ENCODE measurements around the gene ZSCAN12. TPM values are rescaled to one million over a fixed set of nuclear protein-coding genes. Genes with fewer than 3 reads are reported as not detected.

The ZSCAN12 gene
- total and polyA plus RNA-seq, 2 donors (not counting 1 experiment from before 2014, with no cell fraction given) = 4.7 to 9.6 TPM

DNA sequence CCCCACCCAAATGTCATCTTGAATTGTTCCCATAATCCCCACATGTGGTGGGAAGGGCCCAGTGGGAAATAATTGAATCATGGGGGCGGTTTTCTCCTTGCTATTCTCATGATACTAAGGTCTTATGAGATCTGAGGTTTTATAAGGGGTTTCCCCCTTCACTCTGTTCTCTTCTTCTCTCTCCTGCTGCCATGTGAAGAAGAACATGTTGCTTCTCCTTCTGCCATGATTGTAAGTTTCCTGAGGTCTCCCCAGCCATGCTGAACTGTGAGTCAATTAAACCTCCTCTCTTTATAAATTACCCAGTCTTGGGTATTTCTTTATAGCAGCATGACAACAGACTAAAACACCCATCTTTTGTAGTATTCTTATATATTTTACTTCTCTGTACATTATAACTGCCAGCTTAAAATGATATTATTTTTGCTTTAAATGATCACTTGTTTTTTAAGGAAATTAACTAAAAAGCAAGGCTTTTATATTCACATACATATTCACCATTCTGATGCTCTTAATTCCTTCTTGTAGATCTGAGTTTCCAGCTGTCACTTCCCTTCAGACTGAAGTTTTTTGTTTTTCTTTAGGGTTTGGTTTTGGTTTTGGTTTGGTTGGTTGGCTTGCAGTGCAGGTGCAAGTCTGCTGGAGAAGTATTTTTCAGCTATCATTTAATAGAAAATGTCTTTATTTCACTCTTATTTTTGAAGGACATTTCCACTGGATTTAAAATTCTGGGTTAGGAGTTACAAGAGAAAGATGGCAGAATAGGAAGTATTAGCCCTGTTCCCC is 59.0 kb downstream of the ZSCAN12 start:
- TF ChIP-seq EZH2 (IDR thresholded peaks at IDR 0.05; ENCODE audit: low read length, missing control alignments) = no peak
- TF ChIP-seq CTCF (conservative IDR thresholded peaks at IDR 0.05 in 1 of 2, IDR thresholded peaks at IDR 0.05 in 1 of 2; ENCODE audit: low read depth in 1 of 2, low read length in 2 of 2) = no peak
- H3K27ac ChIP-seq (ENCODE audit: insufficient read depth, low read length) = no peak overlapping the region
- no peak for DNase-seq (ENCODE audit: low read depth in 2 of 2)
- no peak overlapping the region for H3K4me3 ChIP-seq (replicated peaks in 1 of 4; ENCODE audit: control extremely low read depth in 1 of 4, insufficient read depth in 1 of 4, low read depth in 3 of 4, low read length in 4 of 4)
- no peak overlapping the region for H3K4me2 ChIP-seq (ENCODE audit: extremely low read depth, insufficient read depth, low read length)
- H3K36me3 ChIP-seq (ENCODE audit: control insufficient read depth, insufficient read depth, low read length) = no peaks in the 10 kb centered on the region
- H2AFZ ChIP-seq (ENCODE audit: low read length) = no peak overlapping the region
- no peaks in the 10 kb centered on the region for H3K79me2 ChIP-seq (ENCODE audit: control insufficient read depth, insufficient read depth, low read length)
- H3K9me3 ChIP-seq (ENCODE audit: control insufficient read depth, insufficient read depth, low read depth, low read length) = no peaks in the 10 kb centered on the region
- H3K4me1 ChIP-seq (ENCODE audit: control insufficient read depth, extremely low read depth, insufficient read depth, low read length) = peaks cover 5% of the 10 kb centered on the region
- peaks cover 4% of the 10 kb centered on the region for H3K27me3 ChIP-seq (ENCODE audit: control insufficient read depth, insufficient read depth, low read length)
- no peaks in the 10 kb centered on the region for H4K20me1 ChIP-seq (ENCODE audit: control insufficient read depth, extremely low read depth, insufficient read depth, low read length)
- H3K9ac ChIP-seq (ENCODE audit: insufficient read depth, low read length) = no peak overlapping the region

DNA sequence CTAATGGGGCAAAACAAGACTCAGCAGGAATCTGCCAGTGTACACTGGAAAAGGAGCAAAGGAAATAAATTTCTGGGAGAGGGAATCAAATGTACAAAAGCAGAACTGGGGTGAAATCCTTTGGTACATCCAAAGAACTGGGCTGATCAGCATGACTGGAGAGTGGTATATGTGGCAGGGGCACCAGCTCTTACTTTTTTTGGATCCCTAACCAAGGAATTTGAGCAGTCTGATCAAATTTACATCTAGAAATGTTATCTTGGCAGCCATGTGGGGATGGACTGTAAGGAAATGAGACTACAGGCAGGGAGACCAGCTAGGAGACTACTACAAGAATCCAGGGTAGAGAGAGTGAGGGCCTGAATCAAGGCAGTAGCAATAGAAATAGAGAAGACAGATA is 62.4 kb downstream of the ZSCAN12 start:
- Histone ChIP-seq H3K4me2 (ENCODE audit: extremely low read depth, insufficient read depth, low read length) (peak overlapping the region; percentile 94), H3K9ac (ENCODE audit: insufficient read depth, low read length) (no peak overlapping the region)

More for the DNA sequence above, 62.4 kb downstream of the ZSCAN12 start:
- no peaks in the 10 kb centered on the region for H4K20me1 ChIP-seq (ENCODE audit: control insufficient read depth, extremely low read depth, insufficient read depth, low read length)
- no peaks in the 10 kb centered on the region for H3K79me2 ChIP-seq (ENCODE audit: control insufficient read depth, insufficient read depth, low read length)
- TF ChIP-seq CTCF (conservative IDR thresholded peaks at IDR 0.05 in 1 of 2, IDR thresholded peaks at IDR 0.05 in 1 of 2; ENCODE audit: low read depth in 1 of 2, low read length in 2 of 2) = no peak
- no peak for TF ChIP-seq EZH2 (IDR thresholded peaks at IDR 0.05; ENCODE audit: low read length, missing control alignments)
- H3K36me3 ChIP-seq (ENCODE audit: control insufficient read depth, insufficient read depth, low read length) = no peaks in the 10 kb centered on the region
- peak in 1 of 2 donors; percentile 5 for DNase-seq (ENCODE audit: low read depth in 2 of 2)
- peaks cover 8% of the 10 kb centered on the region for H3K4me1 ChIP-seq (ENCODE audit: control insufficient read depth, extremely low read depth, insufficient read depth, low read length)
- peak overlapping the region; percentile 75 for H2AFZ ChIP-seq (ENCODE audit: low read length)
- H3K4me3 ChIP-seq (replicated peaks in 1 of 4; ENCODE audit: control extremely low read depth in 1 of 4, insufficient read depth in 1 of 4, low read depth in 3 of 4, low read length in 4 of 4) = peak overlapping the region in 2 of 4 experiments; percentile 81 to 84
- no peaks in the 10 kb centered on the region for H3K9me3 ChIP-seq (ENCODE audit: control insufficient read depth, insufficient read depth, low read depth, low read length)
- no peak overlapping the region for H3K27ac ChIP-seq (ENCODE audit: insufficient read depth, low read length)
- H3K27me3 ChIP-seq (ENCODE audit: control insufficient read depth, insufficient read depth, low read length) = peaks cover 2% of the 10 kb centered on the region
